AML-193 (cell line): ENCODE data around the gene RAB44.

Source experiments
- DNase-seq, 2 experiments: peaks; one replicate each; lab custom pipeline; 2025; lab: John Stamatoyannopoulos, UW

RAB44 gene

DNA sequence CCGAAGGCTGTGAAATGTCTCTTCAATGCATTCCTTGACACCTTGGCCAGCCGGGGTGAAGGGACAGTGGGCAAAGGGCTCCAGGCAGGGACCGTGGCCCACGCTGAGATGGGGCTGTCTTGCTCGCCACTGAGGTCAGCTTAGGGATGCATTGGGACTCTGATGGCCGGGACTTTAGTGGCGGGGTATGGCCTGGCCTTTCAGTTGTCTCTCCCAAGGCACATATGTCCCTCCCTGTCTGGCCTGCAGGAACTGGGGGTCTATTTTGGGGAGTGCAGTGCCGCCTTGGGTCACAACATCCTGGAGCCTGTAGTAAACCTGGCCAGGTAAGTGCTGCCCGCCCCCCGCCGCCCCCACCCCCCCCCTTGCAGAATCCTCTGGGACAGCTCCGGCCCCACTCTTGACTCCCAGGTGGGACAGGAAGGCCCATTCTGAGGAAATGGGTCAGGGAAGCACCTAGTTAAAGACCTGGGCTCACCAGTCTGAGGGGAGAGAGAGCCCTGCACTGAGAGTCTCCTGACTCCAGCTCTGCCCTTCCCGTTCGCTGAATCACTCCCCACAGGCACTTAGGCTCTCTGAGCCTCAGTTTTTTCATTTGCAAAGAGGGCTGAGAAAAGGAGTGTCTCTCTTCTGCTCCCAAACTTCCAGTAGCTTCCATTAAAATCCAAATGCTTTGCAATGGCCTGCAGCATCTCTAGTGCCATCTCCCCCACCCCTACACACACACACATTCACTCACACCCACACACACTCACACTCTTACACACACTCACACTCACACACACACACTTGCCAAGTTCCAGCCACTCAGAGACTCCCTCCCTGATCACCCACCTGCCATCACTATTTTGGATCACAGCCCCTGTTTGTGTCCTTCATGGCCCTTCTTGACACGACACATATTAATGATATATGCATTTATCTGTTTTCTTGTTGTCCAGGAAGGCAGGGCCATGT is 33.1 kb downstream of the RAB44 start:
- no peak for DNase-seq

DNA sequence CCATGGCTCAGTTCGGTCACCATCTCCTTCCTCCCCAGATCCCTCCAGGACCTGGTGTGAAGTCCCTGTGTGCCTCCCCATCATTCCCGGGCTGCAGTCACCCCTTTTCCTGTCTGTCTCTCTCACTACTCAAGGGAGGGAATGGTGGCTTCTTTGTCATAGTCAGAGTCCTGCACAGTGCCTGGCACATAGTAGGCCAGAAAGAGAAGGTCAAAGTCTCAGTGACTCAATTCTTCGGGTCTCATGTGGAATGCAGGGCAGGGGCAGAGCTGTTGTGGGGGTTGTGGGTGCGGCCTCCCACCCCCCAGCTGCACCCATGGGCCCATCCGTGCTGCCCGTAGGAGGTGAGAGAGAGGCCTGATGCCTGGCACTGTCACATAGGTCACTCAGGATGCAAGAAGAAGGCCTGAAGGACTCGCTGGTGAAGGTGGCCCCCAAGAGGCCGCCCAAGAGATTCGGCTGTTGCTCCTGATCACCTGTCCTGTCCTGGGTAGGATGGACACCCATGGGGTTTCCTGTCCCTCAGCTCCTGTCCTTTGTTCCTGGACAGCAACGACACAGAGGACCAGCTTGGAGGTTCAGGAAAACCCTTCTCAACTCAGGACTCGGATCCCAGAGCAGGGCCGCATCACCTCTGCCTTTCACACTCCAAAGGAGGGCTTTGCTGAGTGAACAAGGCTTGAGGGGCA is 34.1 kb downstream of the RAB44 start:
- DNase-seq, result no peak

DNA sequence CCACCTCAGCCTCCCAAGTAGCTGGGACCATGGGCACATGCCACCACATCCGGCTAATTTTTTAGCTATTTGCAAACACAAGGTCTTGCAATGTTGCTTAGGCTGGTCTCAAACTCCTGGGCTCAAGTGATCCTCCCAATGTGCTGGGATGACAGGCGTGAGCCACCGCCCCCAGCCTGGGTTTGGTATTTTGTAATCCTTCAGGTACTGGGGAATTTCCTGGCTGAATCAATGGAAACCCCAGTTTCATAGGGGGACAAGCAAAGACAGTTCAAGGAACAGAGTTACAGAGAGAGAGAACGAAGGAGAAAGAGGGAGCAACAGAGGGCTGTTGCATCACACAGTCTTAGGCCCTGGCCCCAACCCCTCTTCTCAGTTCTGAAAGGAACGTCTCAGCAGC is 35.7 kb downstream of the RAB44 start:
- DNase-seq, result no peak

DNA sequence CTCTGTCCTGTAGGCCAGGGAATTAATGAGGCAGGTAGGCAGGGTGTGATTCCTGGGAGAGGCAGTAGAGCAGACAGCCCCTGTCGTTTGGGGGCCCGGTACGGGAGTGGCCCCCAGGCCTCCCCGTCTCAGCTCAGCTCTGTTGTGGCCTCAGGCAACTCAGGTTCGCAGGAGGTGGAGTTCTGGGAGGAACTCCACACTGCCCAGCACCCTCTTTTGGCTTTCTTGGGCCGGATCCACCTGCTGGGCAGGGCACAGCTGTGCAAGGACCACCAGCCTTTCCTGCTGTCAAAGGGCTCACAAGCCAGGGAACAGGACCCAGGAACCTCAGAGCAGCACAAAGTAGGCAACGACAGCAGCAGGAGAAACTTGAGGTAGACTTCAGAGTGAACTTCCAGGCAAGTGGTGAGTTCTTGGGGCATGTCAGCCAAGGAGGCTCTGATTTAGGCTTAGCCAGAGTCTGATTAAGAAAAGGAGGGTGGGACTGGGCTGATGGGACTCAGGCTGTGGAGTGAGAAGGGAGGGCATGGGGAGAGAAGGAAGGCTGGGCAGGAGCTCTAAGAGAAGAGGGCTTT is 36.9 kb downstream of the RAB44 start:
- no peak for DNase-seq

DNA sequence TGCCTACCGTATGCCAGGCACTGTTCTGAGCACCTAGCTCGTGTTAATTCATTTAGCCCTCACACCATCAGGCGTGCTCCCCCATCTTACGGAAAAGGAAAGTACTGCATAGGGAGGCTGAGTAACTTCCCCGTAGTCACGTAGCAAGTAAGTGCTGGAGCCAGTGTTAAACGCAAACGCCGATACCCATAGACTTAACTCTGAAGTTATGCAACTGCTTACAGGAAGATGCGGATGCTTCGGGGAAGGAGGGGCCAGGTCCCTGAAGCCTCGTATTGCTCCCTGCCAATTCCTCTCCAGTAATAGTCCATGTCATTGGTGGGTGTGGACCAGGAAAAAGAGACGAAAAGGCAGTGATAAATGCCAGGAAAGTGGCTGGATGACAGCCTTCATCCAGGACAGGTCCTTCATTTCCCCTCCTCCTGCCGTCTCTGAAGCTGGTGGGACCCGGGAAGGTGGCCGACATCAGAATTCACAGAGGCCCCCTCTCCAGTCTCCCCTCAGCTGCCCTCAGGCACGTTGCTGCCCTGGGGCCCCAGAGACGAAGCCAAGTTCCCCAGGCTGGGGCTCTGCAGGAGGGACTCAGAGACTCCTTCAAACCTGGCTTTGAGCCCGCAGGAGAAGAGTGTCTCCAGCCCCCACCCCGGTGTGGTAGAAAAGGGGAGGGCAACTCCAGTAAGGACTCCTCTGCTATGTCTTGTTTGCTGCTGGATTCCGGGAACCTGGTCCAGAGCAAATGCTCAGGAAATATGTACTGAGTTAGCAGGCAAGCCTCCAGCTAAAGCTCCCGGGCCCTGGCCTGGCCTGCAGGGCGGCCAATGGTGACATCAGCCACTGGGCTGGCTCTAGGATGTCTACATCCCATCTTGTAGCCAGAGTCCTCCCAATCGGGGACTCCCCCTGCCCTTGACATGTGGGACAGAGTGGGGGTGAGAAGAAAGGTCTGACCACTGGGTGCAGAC is 37.8 kb downstream of the RAB44 start:
- peak in 1 of 2 experiments; percentile 24 for DNase-seq

DNA sequence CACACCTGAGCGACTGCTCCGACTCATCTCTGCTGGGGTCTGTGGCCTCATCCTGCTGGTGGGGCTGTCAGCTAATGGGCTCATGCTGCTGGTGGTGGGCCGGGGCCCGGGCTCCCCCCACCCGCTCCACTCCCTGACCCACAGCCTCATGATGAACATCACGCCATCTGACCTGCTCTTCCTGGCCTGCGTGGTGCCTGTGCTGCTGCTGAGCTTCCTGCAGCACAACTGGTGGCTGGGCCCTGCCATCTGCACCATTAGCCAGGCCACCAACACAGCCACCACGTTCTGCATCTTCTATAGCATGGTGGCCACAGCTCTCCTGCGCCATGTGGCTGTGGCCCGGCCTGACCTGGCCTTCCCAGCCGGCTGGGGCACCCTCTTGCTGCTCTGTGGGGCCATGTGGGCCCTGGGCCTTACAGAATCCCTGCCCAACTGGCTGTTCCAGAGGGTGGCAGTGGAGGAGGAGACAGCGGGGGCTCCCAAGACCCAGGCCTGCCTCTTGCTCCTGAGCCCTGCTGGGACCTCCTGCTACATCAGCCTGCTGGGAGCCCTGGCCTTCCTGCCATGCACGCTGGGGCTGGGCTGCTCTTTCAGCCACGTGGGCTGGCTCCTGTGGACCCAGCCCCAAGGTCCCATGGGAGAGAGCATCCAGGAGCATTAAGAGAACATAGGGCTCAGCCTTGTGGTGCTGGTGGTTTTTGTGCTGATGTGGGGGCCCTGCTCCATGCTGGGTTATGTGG is 39.6 kb downstream of the RAB44 start:
- no peak for DNase-seq

DNA sequence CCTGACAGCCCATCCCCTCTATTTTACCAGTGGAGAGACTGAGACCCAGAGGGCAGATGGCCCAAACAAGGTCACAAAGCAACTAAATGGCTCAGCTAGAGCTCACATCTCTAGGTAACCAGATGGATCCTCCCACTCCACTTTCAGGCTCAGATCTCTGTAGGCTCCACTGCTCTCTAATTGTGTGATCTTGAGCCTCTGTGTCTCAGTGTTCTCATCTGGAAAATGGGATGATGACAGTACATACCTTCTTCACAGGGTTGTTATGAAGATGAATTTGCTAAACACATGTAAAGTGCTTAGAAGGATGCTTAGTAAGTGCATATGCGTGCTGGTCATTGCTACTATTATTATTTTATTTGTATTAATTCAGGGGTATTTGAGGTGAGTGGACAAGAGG is 40.5 kb downstream of the RAB44 start:
- DNase-seq, result no peak

DNA sequence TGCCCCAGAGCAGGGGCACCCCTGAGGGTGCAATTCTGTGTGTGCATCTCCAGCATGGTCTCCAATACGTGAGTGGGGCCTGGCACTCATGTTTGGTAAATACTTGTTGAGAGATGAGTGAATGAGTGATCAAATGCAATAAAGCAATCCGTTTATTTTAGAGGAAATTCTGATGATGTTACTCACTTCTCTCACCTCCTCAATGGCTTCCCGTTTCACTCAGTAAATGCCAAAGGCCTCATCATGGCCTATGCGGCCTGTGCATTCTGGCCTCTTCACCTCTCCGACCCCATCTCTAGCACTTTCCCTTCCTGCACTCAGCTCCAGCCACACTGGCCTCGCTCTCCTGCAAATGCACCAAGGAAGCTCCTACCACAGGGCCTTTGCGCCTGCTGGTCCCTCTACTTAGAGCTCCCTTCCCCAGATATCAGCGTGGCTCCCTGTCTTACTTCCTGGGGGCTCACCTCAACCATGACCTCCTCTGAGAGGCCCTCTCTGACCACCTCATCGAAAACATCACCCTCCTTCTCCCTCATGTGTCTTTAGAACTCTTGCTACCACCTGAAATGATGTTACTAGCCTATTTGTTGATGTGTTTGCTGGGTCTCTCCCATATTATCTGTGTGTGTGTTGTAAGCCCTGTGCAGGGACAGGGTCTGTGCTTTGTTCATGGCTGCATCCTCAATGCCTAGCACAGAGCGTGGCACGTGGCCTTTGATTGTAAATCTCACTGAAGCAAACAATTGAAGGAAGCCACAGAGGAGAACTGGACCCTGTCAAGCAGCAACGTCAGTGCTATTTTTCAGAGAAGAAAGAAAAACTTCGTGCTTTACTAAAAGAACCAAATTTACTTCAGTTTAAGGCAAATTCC is 42.6 kb downstream of the RAB44 start:
- no peak for DNase-seq

DNA sequence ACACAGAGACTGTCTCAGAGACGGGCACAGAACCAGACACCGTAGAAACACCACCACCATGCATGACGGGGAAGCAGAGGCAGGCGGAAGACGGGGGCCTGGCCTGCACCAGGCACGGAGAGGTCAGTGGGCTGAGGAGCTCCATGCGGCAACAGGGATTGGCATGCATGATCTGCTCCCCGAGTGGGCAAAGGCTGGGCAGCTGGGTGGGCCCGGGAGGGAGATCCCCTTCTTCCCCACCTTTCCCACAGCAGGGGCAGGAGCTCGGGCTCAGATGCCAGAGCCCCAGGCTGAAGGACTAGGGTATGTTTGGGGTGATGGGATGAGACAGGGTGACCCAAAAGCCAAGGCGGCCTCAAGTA is 43.2 kb downstream of the RAB44 start:
- no peak for DNase-seq

DNA sequence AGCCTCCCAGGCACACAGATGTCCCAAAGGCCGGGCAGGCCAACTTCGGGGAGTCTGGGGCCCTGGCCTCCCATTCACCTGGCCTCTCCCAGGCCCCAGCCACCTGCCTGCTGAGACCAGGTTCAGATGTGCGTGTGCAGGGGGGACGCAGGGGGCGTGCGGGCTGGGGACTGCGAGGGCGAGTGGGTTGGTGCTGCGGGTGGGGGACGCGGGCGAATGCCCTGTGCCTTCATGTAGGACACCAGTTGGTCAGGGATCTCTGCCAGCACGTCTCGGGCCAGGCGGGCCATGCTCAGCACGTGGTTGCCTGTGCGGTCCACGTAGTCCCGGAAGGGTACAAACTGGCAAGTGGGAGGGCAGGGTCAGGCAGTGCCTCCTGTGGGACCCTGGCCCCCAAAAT is 44.5 kb downstream of the RAB44 start:
- no peak for DNase-seq

DNA sequence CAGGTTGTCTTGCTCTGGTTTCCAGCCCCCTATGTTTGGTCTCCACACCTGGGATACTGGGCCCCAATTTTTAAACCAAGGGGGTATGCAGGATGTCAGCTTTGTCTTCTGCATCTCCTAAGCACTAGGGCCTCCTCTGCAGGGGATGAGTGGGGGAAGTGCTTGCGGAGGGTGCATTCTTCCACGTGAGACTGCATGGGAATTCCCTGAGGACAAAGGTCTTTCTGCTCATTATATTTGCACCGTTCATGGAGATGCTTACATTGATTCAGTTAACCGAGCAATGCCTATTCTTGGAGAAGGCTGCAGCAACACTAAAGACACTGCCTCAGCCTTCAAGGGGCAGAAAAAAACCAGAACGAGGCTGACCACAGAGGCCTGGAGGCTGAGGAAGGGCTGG is 45.4 kb downstream of the RAB44 start:
- no peak for DNase-seq

DNA sequence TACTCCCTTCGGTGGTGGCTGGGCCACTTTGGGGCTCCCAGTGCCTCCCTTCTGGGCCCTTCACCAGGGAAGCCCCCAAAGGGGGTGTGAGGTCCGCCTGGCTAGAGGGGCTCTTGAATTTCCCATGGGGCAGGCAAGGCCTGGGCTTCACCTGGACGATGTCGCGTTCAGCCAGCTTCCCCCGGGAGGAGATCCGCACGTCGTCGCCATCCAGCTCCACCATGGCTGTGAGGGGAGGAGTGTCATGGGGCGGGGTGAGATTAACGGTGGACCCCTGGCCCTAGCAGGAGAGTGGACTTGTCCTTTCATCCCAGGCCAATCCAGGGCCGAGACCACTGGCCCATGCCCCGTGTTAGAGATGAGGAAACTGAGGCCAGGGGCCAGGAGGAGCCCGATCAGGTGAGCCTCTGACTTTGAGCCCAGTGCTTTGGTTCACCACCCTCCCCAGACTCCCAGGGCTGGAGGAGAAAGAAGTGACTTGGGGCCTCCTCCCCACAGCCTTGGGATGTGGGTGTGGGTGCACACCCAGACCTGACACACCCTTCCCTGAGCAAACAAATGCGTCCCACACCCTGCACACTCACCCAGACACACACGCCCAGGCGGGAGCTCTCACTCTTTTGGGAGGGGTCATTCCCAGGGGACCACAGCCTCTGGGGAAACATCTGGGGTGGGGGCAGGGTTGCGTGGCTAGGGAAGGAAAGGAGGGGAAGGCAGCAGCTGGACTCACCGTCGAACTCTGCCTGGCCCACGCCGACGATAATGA is 46.1 kb downstream of the RAB44 start:
- no peak for DNase-seq

DNA sequence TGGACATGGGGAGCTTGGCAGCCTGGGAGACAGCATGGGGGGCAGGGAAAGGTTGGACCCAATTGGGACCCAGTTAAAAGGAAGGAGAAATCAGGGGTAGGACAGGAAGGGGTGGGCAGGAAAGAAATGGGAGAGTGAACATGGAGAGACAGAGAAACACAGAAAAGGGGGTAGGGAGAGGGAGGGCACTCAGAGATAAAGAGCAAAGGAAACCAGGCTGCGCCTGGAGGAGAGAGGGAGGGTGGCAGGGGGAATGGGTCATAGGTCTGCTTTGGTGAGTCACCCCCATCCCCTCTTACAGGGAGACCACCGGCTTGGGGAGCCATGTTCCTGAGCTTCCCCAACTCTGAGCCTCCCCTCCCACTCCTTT is 46.7 kb downstream of the RAB44 start:
- DNase-seq, result no peak

DNA sequence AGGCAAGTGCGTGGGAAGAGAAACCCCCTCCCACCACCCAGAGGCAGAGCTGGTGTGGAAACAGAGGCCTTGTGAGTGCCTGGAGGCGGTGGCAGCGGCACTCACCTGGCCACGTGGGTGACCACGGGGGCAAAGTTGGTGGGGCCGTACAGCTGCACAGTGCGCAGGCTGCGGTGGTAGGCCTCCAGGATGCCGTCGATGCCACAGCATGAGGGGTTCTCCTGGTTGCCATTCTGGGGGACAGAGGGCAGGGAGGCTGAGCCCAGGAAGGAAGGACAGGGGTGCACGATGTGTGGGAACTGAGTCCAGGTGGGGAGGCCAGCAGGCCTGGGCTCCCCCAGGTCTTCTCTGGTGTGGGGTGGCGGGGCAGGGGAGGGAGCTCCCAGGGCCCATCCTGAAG is 47.7 kb downstream of the RAB44 start:
- DNase-seq, result no peak

DNA sequence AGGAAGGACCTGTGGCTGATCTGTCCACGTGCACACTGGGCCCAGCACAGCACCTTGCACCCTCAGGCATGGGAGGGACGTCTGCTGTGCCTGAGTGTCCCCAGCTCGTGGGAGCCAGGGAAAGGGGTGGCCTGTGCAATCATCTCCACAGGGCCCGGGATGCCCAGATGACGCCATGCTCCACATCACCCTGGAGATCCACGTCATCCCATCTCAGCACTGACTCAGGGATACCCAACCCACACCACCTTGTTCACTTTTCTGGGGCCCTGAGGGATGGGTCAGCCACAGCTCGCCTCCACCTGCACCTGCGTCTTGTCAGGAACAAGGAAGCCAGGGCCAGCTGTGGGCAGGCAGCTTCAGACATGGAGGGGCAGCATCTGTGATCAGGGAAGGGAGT is 48.2 kb downstream of the RAB44 start:
- no peak for DNase-seq

DNA sequence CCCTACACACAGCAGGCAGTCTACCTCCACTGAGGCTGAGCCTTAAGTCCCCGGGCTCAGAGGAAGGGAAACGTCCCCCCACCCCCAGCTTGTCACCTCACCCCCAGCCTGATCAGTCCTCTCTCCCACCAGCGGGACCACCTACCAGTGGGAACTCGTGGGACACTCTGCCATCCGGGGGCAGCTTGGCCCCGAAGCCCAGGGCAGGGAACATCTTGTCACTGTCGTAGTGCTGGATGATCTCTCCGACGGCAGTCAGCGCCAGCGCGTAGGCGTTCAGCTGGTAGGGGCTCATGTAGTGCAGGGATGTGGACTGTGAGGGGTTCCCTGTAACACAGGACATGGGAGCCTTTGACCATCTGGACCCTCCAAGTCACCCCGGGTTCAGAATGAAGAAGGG is 48.6 kb downstream of the RAB44 start:
- no peak for DNase-seq

DNA sequence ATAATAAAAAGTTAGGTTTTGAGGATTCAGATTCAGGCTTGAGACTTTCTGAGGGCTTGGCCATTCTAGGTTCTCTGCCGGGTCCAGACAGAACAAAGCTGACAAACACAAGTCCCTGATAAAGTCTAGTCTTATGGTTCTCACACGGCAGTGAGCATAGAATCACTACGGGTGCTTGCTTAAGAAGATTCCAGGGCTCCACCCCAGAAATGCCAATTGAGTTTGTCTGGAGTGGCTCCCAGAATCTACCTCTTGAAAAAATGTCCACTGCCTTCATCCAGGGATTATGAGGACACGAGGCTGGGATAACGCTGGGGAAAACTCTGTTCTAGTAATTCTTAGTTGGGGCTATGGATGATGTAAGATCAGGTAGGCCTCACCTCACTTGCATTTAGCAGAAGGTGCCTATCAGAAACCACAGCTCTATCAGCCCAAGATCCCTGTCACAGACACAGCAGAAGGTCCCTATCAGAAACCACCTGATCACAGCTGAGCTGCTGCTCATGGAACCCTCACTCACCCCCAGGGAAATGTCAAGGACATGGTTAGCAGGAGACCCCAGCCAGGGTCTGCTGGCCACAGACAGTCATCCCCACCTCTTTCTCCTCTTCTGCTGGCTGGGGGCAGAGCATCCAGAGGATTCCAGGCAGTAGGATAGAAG is 52.3 kb downstream of the RAB44 start:
- DNase-seq, result no peak

DNA sequence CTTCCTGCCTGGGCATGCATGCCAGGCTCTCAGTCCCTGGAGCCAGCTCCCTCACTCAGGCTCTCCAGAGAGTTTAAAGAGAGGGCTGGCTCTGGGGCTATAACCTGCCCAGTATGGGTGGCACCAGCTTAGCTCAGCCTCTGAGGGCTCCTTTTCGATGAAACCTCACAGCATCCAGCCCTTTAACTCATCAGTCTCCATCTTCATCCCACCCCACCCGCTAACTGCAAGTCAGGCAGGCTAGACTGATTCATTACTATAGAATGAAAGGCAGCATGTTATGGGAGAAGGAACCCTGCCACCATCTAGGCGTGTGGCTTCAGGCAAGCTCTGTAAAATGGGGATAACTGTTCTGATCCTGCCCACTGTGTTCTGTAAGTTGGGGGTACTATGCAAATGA is 53.5 kb downstream of the RAB44 start:
- no peak for DNase-seq

DNA sequence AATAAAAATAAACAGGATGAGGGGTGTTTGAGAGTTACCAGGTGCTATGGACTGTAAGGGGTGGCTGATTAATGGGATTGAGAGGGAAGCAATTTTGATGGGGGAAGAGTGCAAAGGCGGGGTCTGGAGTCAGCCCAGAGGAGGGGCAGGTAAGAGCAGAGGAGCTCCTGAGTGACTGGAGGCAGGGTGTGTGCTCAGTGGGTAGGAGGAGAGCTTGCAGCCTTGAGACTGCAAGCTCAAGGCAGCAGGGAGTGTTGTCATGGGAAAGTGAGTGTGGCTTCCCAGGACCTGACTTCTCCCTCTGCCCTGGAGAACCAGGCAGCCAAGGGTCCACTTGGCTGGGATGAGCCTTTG is 54.2 kb downstream of the RAB44 start:
- DNase-seq, result no peak
